Calu3 (cell line): ENCODE measurements around the gene ZFPM1. TPM values are rescaled to one million over a fixed set of nuclear protein-coding genes. Genes with fewer than 3 reads are reported as not detected.

ENCODE experiments used
- Bru-seq: library from RNA; stranded (reverse); fragments of 400-500 nt; gene quantifications from one replicate; lab custom pipeline; 2021; lab: Mats Ljungman, UMichigan
- BruChase-seq, 2 experiments: library from RNA; stranded (reverse); fragments of 400-500 nt; gene quantifications; one replicate each; lab custom pipeline; 2021; lab: Mats Ljungman, UMichigan
- BruUV-seq: library from RNA; stranded (reverse); fragments of 400-500 nt; replicated peaks from 2 replicates; lab custom pipeline; 2021; lab: Mats Ljungman, UMichigan
- CTCF ChIA-PET: fragments of 300-600 bp; sonication (Branson Sonifier 250); formaldehyde crosslinking; loops from one replicate; lab custom pipeline; 2022; ENCODE audit warnings: antibody characterized with exemption; lab: Charles Lee
- DNase-seq: peaks from one replicate; pipeline ENCODE4 v3.0.0; 2022
- H3K27ac Mint-ChIP-seq: one replicate; pipeline ENCODE4 v1.8.0; 2022; ENCODE audit warnings: mixed read lengths; ENCODE audit not compliant: unreplicated experiment
- H3K27me3 Mint-ChIP-seq: one replicate; pipeline ENCODE4 v1.8.0; 2022; ENCODE audit warnings: mixed read lengths; ENCODE audit not compliant: unreplicated experiment
- H3K36me3 Mint-ChIP-seq: one replicate; pipeline ENCODE4 v1.8.0; 2022; ENCODE audit warnings: mild to moderate bottlenecking, moderate library complexity, mixed read lengths; ENCODE audit not compliant: insufficient read depth, unreplicated experiment
- H3K4me1 Mint-ChIP-seq: one replicate; pipeline ENCODE4 v1.8.0; 2022; ENCODE audit warnings: mild to moderate bottlenecking, low read depth, mixed read lengths; ENCODE audit not compliant: unreplicated experiment
- H3K4me3 Mint-ChIP-seq: one replicate; pipeline ENCODE4 v1.8.0; 2022; ENCODE audit warnings: mild to moderate bottlenecking, low read depth, moderate library complexity, mixed read lengths; ENCODE audit not compliant: unreplicated experiment
- H3K9me3 Mint-ChIP-seq: one replicate; pipeline ENCODE4 v1.8.0; 2022; ENCODE audit warnings: low read depth, mixed read lengths; ENCODE audit not compliant: unreplicated experiment
- intact Hi-C: fragments of 100-400 bp; cut with micrococcal nuclease; formaldehyde crosslinking; loops from one replicate; pipeline ENCODE4 v1.10.0; 2022; ENCODE audit not compliant: unreplicated experiment
- long read RNA-seq: library from polyadenylated mRNA; stranded (forward); transcript quantifications from one replicate; pipeline ENCODE4 v2.0.0, GENCODE V29; 2022
- total RNA-seq: library from RNA; stranded (reverse); gene quantifications from 2 replicates; pipeline ENCODE4 v1.2.3, GENCODE V29; 2022
- TF ChIP-seq, protein P1 (sequence below): fragments of 200-600 bp; IDR thresholded peaks from one replicate; pipeline ENCODE4 v1.8.0; 2022; ENCODE audit warnings: antibody characterized with exemption; ENCODE audit not compliant: unreplicated experiment

The ZFPM1 gene
- total RNA-seq (3.1 and 5.2 TPM in 2 replicates), Bru-seq, nascent RNA (percentile 35 among the genes with signal in this experiment), BruChase-seq, experiment 1, labeled RNA remaining after a 6-hour chase (percentile 30 among the genes with signal in this experiment), BruChase-seq, experiment 2, labeled RNA remaining after a 2-hour chase (percentile 34 among the genes with signal in this experiment)
- long read RNA-seq, partial matches to known transcripts: 1 of 1 reads
- long read RNA-seq, other reads (novel, unspliced or antisense): 0 of 1 reads

- BruUV-seq: no TSS peak
- CTCF ChIA-PET: interaction anchor here (0.6 kb wide), 1 partner anchor 14 kb away, joined by 3 read pairs; no protein-coding TSS in a partner anchor
- DNase-seq: no peak
- Mint-ChIP-seq H3K9me3 (no peaks in the 10 kb centered on the region), H3K27me3 (peaks cover 75% of the 10 kb centered on the region), H3K27ac (peak within 1 kb of the TSS; percentile 52), H3K4me3 (peak within 1 kb of the TSS; percentile 83), H3K36me3 (peaks cover 32% of the 10 kb centered on the region), H3K4me1 (peaks cover 17% of the 10 kb centered on the region)
- intact Hi-C loops: no loop called here
- TF ChIP-seq, protein P1, sequence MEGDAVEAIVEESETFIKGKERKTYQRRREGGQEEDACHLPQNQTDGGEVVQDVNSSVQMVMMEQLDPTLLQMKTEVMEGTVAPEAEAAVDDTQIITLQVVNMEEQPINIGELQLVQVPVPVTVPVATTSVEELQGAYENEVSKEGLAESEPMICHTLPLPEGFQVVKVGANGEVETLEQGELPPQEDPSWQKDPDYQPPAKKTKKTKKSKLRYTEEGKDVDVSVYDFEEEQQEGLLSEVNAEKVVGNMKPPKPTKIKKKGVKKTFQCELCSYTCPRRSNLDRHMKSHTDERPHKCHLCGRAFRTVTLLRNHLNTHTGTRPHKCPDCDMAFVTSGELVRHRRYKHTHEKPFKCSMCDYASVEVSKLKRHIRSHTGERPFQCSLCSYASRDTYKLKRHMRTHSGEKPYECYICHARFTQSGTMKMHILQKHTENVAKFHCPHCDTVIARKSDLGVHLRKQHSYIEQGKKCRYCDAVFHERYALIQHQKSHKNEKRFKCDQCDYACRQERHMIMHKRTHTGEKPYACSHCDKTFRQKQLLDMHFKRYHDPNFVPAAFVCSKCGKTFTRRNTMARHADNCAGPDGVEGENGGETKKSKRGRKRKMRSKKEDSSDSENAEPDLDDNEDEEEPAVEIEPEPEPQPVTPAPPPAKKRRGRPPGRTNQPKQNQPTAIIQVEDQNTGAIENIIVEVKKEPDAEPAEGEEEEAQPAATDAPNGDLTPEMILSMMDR: no peak
Measured at GRCh38 chr16:88453217-88453531, at the start of gene ZFPM1. Gene ZFPM1, plus strand, starts transcription at chr16:88453280. Its CDS starts 359 bp downstream, at chr16:88453639.

- peaks cover 8% of the 10 kb centered on the region for H3K4me1 Mint-ChIP-seq
- H3K27me3 Mint-ChIP-seq: peaks cover 73% of the 10 kb centered on the region
- TF ChIP-seq, protein P1: no peak
- no peaks in the 10 kb centered on the region for H3K36me3 Mint-ChIP-seq
- DNase-seq: no peak
- intact Hi-C loops: no loop called here
- no peak overlapping the region for H3K4me3 Mint-ChIP-seq
- H3K27ac Mint-ChIP-seq: no peak overlapping the region
- CTCF ChIA-PET: interaction anchor here (0.5 to 0.8 kb wide), 2 partner anchors 88 to 487 kb away, joined by 5 read pairs; no protein-coding TSS in a partner anchor
- BruUV-seq: no TSS peak
- H3K9me3 Mint-ChIP-seq: no peaks in the 10 kb centered on the region
Measured at GRCh38 chr16:88403794-88404581, 49.1 kb upstream of the ZFPM1 start.

DNA sequence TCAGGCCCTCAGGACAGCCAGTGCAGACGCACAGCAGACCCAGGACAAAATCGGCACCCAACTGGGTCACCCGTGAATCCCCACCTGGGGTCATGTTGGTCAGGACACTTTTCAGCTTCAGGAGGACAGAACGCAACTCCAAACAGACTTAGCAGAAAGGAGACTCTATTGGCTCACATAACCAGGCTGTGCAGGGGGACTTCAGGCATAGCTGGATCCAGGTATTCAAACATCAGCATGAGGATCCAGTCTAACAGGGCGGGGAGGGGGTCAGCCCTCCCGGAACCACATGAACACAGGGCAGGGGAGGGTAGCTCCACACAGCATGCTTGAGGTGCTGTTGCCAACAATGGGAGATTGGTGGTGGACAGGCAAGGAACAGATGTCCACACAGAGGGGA, 48.3 kb upstream of the ZFPM1 start:
- H3K27me3 Mint-ChIP-seq: peaks cover 77% of the 10 kb centered on the region
- DNase-seq: no peak
- no TSS peak for BruUV-seq

More for the DNA sequence above, 48.3 kb upstream of the ZFPM1 start:
- intact Hi-C loops: no loop called here
- TF ChIP-seq, protein P1: no peak
- Mint-ChIP-seq H3K9me3 (no peaks in the 10 kb centered on the region), H3K4me1 (peaks cover 8% of the 10 kb centered on the region), H3K27ac (no peak overlapping the region), H3K36me3 (no peaks in the 10 kb centered on the region), H3K4me3 (no peak overlapping the region)
- CTCF ChIA-PET: interaction anchor here (0.5 kb wide), 1 partner anchor 488 kb away, joined by 5 read pairs; no protein-coding TSS in a partner anchor
